Measurements from ENCODE around the gene SRP19.

DNA sequence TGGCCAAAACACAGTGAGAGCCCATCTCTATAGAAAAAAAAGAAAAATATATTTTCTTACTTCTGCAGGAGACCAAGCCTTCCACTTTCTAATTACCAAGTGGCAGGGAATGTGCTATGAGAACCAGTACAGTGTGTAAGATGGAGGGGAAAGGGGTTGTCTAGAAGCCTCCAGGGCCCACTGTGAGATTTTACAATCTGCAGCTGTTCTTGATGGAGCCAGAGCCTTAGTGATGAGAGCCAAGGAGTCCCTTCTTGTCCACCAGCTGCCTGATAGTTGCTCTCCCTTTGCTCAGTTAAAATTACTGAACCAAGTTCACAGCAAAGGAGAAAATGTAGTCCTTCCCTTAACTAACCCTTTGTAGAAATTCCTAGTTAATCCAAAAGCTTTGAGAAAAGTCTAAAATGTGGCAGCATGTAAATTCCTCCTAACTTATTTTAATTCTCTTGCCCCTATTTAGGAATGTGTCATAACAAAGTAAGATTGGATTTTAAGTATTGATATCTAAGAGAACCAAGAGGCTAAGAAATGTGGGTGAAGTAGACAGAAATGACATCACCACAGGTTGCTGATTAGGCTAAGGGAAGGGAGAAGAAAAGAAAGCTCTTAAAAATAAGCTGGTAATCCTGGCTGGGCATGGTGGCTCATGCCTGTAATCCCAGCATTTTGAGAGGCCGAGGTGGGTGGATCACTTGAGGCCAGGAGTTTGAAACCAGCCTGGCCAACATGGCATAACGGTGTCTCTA is 19.3 kb downstream of the SRP19 start:
- TF ChIP-seq EZH2 (IDR thresholded peaks at IDR 0.05) (no peak), CTCF (IDR thresholded peaks at IDR 0.05) (no peak)

All from neural progenitor cell (in vitro differentiated cells).